A549 (cell line): ENCODE data around the gene DLX5.

Experiments
- CEBPB ChIP-seq, 2 experiments: fragments of >200 bp in 1 of 2; sonication (Bioruptor Twin) in 1 of 2; formaldehyde crosslinking in 1 of 2; IDR thresholded peaks; 2 replicates each; pipeline ENCODE4 v1.6.1; 2012 to 2016
- CHD2 ChIP-seq: fragments of 150-350 bp; IDR thresholded peaks from 2 replicates; pipeline ENCODE4 v1.6.1; 2014; ENCODE audit warnings: low read length; ENCODE audit not compliant: partially characterized antibody
- EP300 ChIP-seq, 2 experiments: fragments of >200 bp; sonication (Bioruptor Twin); formaldehyde crosslinking; IDR thresholded peaks; 2 replicates in 1 of 2; 3 replicates in 1 of 2; pipeline ENCODE4 v1.6.1; 2016 to 2017
- ESRRA ChIP-seq: fragments of 150-350 bp; IDR thresholded peaks from 2 replicates; pipeline ENCODE4 v1.6.1; 2014; ENCODE audit warnings: mild to moderate bottlenecking, low read length, borderline replicate concordance
- POLR2A ChIP-seq: IDR thresholded peaks from 2 replicates; pipeline ENCODE4 v1.6.1; 2012; ENCODE audit warnings: mild to moderate bottlenecking, low read length
- POLR2AphosphoS2 ChIP-seq: conservative IDR thresholded peaks from 2 replicates; pipeline ENCODE4 v1.6.1; 2012; ENCODE audit warnings: low read length, improper control_type of control experiment, inconsistent platforms
- RFX5 ChIP-seq: fragments of 450-650 bp; IDR thresholded peaks from 2 replicates; pipeline ENCODE4 v1.7.1; 2014; ENCODE audit warnings: antibody characterized with exemption, mild to moderate bottlenecking, moderate library complexity
- TF ChIP-seq, protein P1 (sequence below): fragments of >200 bp; sonication (Bioruptor Twin); formaldehyde crosslinking; IDR thresholded peaks from 3 replicates; pipeline ENCODE4 v1.5.1; 2016
- TF ChIP-seq, protein P2 (sequence below): IDR thresholded peaks from 2 replicates; pipeline ENCODE4 v1.6.1; 2012
- TF ChIP-seq, protein P3 (sequence below): IDR thresholded peaks from 2 replicates; pipeline ENCODE4 v1.6.1; 2012
- TF ChIP-seq, protein P4 (sequence below): fragments of 150-350 bp; IDR thresholded peaks from 2 replicates; pipeline ENCODE4 v1.6.1; 2014; ENCODE audit warnings: low read depth, mild to moderate bottlenecking, low read length

GRCh38 chr7:97019710-97020225, 4.9 kb downstream of the DLX5 start:
- TF ChIP-seq CHD2 (no peak), CEBPB (IDR thresholded peaks at IDR 0.05) (no peak), RFX5 (no peak), POLR2AphosphoS2 (no peak), ESRRA (no peak), POLR2A (no peak), EP300 (IDR thresholded peaks at IDR 0.05) (no peak)
- TF ChIP-seq, protein P1, sequence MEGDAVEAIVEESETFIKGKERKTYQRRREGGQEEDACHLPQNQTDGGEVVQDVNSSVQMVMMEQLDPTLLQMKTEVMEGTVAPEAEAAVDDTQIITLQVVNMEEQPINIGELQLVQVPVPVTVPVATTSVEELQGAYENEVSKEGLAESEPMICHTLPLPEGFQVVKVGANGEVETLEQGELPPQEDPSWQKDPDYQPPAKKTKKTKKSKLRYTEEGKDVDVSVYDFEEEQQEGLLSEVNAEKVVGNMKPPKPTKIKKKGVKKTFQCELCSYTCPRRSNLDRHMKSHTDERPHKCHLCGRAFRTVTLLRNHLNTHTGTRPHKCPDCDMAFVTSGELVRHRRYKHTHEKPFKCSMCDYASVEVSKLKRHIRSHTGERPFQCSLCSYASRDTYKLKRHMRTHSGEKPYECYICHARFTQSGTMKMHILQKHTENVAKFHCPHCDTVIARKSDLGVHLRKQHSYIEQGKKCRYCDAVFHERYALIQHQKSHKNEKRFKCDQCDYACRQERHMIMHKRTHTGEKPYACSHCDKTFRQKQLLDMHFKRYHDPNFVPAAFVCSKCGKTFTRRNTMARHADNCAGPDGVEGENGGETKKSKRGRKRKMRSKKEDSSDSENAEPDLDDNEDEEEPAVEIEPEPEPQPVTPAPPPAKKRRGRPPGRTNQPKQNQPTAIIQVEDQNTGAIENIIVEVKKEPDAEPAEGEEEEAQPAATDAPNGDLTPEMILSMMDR, result no peak
- TF ChIP-seq, protein P2, sequence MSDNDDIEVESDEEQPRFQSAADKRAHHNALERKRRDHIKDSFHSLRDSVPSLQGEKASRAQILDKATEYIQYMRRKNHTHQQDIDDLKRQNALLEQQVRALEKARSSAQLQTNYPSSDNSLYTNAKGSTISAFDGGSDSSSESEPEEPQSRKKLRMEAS, result no peak
- TF ChIP-seq, protein P3, sequence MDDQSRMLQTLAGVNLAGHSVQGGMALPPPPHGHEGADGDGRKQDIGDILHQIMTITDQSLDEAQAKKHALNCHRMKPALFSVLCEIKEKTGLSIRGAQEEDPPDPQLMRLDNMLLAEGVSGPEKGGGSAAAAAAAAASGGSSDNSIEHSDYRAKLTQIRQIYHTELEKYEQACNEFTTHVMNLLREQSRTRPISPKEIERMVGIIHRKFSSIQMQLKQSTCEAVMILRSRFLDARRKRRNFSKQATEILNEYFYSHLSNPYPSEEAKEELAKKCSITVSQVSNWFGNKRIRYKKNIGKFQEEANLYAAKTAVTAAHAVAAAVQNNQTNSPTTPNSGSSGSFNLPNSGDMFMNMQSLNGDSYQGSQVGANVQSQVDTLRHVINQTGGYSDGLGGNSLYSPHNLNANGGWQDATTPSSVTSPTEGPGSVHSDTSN, result no peak
- TF ChIP-seq, protein P4, sequence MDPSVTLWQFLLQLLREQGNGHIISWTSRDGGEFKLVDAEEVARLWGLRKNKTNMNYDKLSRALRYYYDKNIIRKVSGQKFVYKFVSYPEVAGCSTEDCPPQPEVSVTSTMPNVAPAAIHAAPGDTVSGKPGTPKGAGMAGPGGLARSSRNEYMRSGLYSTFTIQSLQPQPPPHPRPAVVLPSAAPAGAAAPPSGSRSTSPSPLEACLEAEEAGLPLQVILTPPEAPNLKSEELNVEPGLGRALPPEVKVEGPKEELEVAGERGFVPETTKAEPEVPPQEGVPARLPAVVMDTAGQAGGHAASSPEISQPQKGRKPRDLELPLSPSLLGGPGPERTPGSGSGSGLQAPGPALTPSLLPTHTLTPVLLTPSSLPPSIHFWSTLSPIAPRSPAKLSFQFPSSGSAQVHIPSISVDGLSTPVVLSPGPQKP, result no peak
